Occipital lobe (tissue), 2 donors: Measurements from ENCODE around the gene ITK. TPM values are rescaled to one million over a fixed set of nuclear protein-coding genes. Genes with fewer than 3 reads are reported as not detected.

Experiments
- DNase-seq: peaks from one replicate; lab custom pipeline; 2025; lab: John Stamatoyannopoulos, UW
- total RNA-seq: library from RNA; depleted of rRNA; stranded (reverse); fragments of >200 nt; gene quantifications from one replicate; pipeline ENCODE4 v1.2.3, GENCODE V29; 2014

The ITK gene
- total RNA-seq, 1 donor from 2014 or later = 0.16 TPM

GRCh38 chr5:157279605-157280239 lies 99.1 kb downstream of the ITK start:
- DNase-seq = no peak

- no peak for DNase-seq
These were observed 100.3 kb downstream of the ITK start for GRCh38 chr5:157280927-157281326.

- DNase-seq = no peak
These were observed 101.5 kb downstream of the ITK start for GRCh38 chr5:157282150-157282549.

- DNase-seq = no peak
These were observed 102.8 kb downstream of the ITK start for GRCh38 chr5:157283434-157283833.

GRCh38 chr5:157284458-157285212 lies 104.0 kb downstream of the ITK start:
- DNase-seq = no peak

- DNase-seq = no peak
These were observed 104.8 kb downstream of the ITK start for GRCh38 chr5:157285310-157286035.

GRCh38 chr5:157286761-157287211 lies 106.1 kb downstream of the ITK start:
- no peak for DNase-seq

- DNase-seq = no peak
These were observed 107.9 kb downstream of the ITK start for GRCh38 chr5:157288405-157289163.

GRCh38 chr5:157289164-157289819 lies 108.7 kb downstream of the ITK start:
- DNase-seq = no peak

GRCh38 chr5:157290156-157290980 lies 109.7 kb downstream of the ITK start:
- DNase-seq = no peak

- no peak for DNase-seq
These were observed 110.5 kb downstream of the ITK start for GRCh38 chr5:157290981-157291711.

- DNase-seq = no peak
These were observed 112.0 kb downstream of the ITK start for GRCh38 chr5:157292599-157292998.

- no peak for DNase-seq
These were observed 113.9 kb downstream of the ITK start for GRCh38 chr5:157294407-157295091.

GRCh38 chr5:157295247-157295646 lies 114.6 kb downstream of the ITK start:
- no peak for DNase-seq

- no peak for DNase-seq
These were observed 119.9 kb downstream of the ITK start for GRCh38 chr5:157300564-157300963.

- DNase-seq = no peak
These were observed 120.4 kb downstream of the ITK start for GRCh38 chr5:157301066-157301465.

- DNase-seq = no peak
These were observed 122.4 kb downstream of the ITK start for GRCh38 chr5:157303023-157303422.

- DNase-seq = no peak
These were observed 123.2 kb downstream of the ITK start for GRCh38 chr5:157303667-157304327.
